Measurements from ENCODE around the gene MOSPD3.

GRCh38 chr7:100563100-100563564 is 49.2 kb upstream of the MOSPD3 start:
- no peak for TF ChIP-seq CTCF (IDR thresholded peaks at IDR 0.05)
- TF ChIP-seq POLR2A (IDR thresholded peaks at IDR 0.05), result no peak

Data from esophagus squamous epithelium (tissue), 4 donors.